GM23248 (cell line): ENCODE measurements around the gene CPLANE1. TPM values are rescaled to one million over a fixed set of nuclear protein-coding genes. Genes with fewer than 3 reads are reported as not detected.

Experiments used
- DNase-seq: peaks from one replicate; pipeline ENCODE4 v3.0.0-alpha.2; 2015
- H2AFZ ChIP-seq: fragments of 200-600 bp; sonication (generic); 2 replicates; pipeline ENCODE4 v1.6.1; 2016; ENCODE audit warnings: antibody characterized with exemption
- H3F3A ChIP-seq: fragments of 200-600 bp; sonication (generic); 2 replicates; pipeline ENCODE4 v1.6.1; 2016; ENCODE audit warnings: mild to moderate bottlenecking, antibody characterized with exemption, mixed run types; ENCODE audit not compliant: insufficient read depth
- H3K27ac ChIP-seq: fragments of 200-600 bp; sonication (generic); 2 replicates; pipeline ENCODE4 v1.5.1; 2016; ENCODE audit warnings: mild to moderate bottlenecking
- H3K27me3 ChIP-seq: fragments of 200-600 bp; sonication (generic); replicated peaks from 2 replicates; pipeline ENCODE4 v1.6.1; 2016; ENCODE audit warnings: mild to moderate bottlenecking; ENCODE audit not compliant: insufficient read depth
- H3K36me3 ChIP-seq: fragments of 200-600 bp; sonication (generic); 2 replicates; pipeline ENCODE4 v1.6.1; 2016; ENCODE audit warnings: low read depth, mild to moderate bottlenecking
- H3K4me1 ChIP-seq: fragments of 200-600 bp; sonication (generic); 2 replicates; pipeline ENCODE4 v1.6.1; 2016; ENCODE audit warnings: mild to moderate bottlenecking; ENCODE audit not compliant: insufficient read depth
- H3K4me2 ChIP-seq: fragments of 200-600 bp; sonication (generic); one replicate; pipeline ENCODE4 v1.6.1; 2016; ENCODE audit warnings: mild to moderate bottlenecking; ENCODE audit not compliant: unreplicated experiment
- H3K4me3 ChIP-seq: fragments of 200-600 bp; sonication (generic); 2 replicates; pipeline ENCODE4 v1.5.1; 2016; ENCODE audit warnings: mild to moderate bottlenecking
- H3K79me2 ChIP-seq: fragments of 200-600 bp; sonication (generic); 2 replicates; pipeline ENCODE4 v1.6.1; 2016; ENCODE audit warnings: mild to moderate bottlenecking; ENCODE audit not compliant: insufficient read depth
- H3K9ac ChIP-seq: fragments of 200-600 bp; sonication (generic); 2 replicates; pipeline ENCODE4 v1.6.1; 2016; ENCODE audit warnings: mild to moderate bottlenecking
- H3K9me2 ChIP-seq: fragments of 200-600 bp; sonication (generic); 2 replicates; pipeline ENCODE4 v1.6.1; 2016; ENCODE audit warnings: mixed run types, mild to moderate bottlenecking, moderate library complexity; ENCODE audit not compliant: insufficient read depth
- H3K9me3 ChIP-seq: fragments of 200-600 bp; sonication (generic); one replicate; pipeline ENCODE4 v1.6.1; 2017; ENCODE audit warnings: low read depth
- H4K20me1 ChIP-seq: fragments of 200-600 bp; sonication (generic); 2 replicates; pipeline ENCODE4 v1.6.0; 2016; ENCODE audit not compliant: insufficient read depth
- EZH2 ChIP-seq: fragments of 200-600 bp; sonication (generic); IDR thresholded peaks from 2 replicates; pipeline ENCODE4 v1.6.1; 2018; ENCODE audit warnings: antibody characterized with exemption, mild to moderate bottlenecking; ENCODE audit not compliant: insufficient read depth, poor library complexity, severe bottlenecking
- EZH2phosphoT487 ChIP-seq: fragments of 200-600 bp; sonication (generic); IDR thresholded peaks from 2 replicates; pipeline ENCODE4 v1.6.1; 2018; ENCODE audit warnings: antibody characterized with exemption, moderate library complexity, mild to moderate bottlenecking, low read depth; ENCODE audit not compliant: insufficient read depth
- WGBS, 2 experiments: methylation state at CpG; one replicate each; pipeline ENCODE4 v1.1.6; 2015 to 2017; ENCODE audit warnings: low lambda C conversion rate in 2 of 2, low coverage in 1 of 2; ENCODE audit errors: missing lambda C conversion rate in 2 of 2; 5-methylcytosine and 5-hydroxymethylcytosine counted together
- in situ Hi-C: fragments of 300-500 bp; cut with MboI; formaldehyde crosslinking; loops from 2 replicates; pipeline ENCODE4 v1.15.0; 2020
- polyA plus RNA-seq: library from polyadenylated mRNA; unstranded; fragments of >200 nt; fragmentation: Nextera tagmentation; extraction: Ambion mirVana; gene quantifications from 2 replicates; pipeline ENCODE4 v1.2.1, GENCODE V29; 2016
- small RNA-seq: library from RNA; depleted of rRNA; stranded (forward); fragments of <200 nt; gene quantifications from one replicate; pipeline ENCODE3, GENCODE V24; 2014; ENCODE audit warnings: low read depth, low replicate concordance
- total RNA-seq: library from RNA; depleted of rRNA; stranded (reverse); fragments of >200 nt; shearing (Covaris generic); gene quantifications from 2 replicates; pipeline ENCODE4 v1.2.3, GENCODE V29; 2014; rRNA removed

Gene CPLANE1
- total and polyA plus RNA-seq, 2 experiments from 2014 or later = 7.5 to 24.6 TPM

- H3K79me2 ChIP-seq = no peaks in the 10 kb centered on the region
- H3F3A ChIP-seq = peaks cover 49% of the 10 kb centered on the region
- H4K20me1 ChIP-seq = no peaks in the 10 kb centered on the region
- peaks cover 3% of the 10 kb centered on the region for H3K36me3 ChIP-seq
- H3K27me3 ChIP-seq = no peaks in the 10 kb centered on the region
- H3K9me3 ChIP-seq = no peaks in the 10 kb centered on the region
- WGBS, 2 experiments = 52 to 73% methylated on average over 1 of the region's 1 CpG
- H3K4me3 ChIP-seq = no peak overlapping the region
- no peak overlapping the region for H2AFZ ChIP-seq
- H3K9me2 ChIP-seq = no peaks in the 10 kb centered on the region
- DNase-seq = no peak
- in situ Hi-C loops = no loop called here
- H3K9ac ChIP-seq = no peak overlapping the region
- peak overlapping the region; percentile 62 for H3K27ac ChIP-seq
- no peak for TF ChIP-seq EZH2
- no peak for TF ChIP-seq EZH2phosphoT487
- H3K4me2 ChIP-seq = peak overlapping the region; percentile 19
- H3K4me1 ChIP-seq = peaks cover 24% of the 10 kb centered on the region
Measured at GRCh38 chr5:37071487-37071886, 177.7 kb downstream of the CPLANE1 start.

- Histone ChIP-seq H3K9me3 (no peaks in the 10 kb centered on the region), H4K20me1 (no peaks in the 10 kb centered on the region), H3K9ac (no peak overlapping the region), H3K27me3 (no peaks in the 10 kb centered on the region), H2AFZ (no peak overlapping the region), H3K27ac (no peak overlapping the region), H3F3A (peaks cover 13% of the 10 kb centered on the region; the same call in 1 of the 2 replicates), H3K4me2 (no peak overlapping the region), H3K36me3 (peaks cover 45% of the 10 kb centered on the region), H3K9me2 (no peaks in the 10 kb centered on the region), H3K4me3 (no peak overlapping the region), H3K4me1 (no peaks in the 10 kb centered on the region), H3K79me2 (no peaks in the 10 kb centered on the region)
- no peak for DNase-seq
- in situ Hi-C loops = no loop called here
- 93% methylated on average over 9 of the region's 9 CpGs for WGBS, 2 experiments
- no peak for TF ChIP-seq EZH2phosphoT487
Measured at GRCh38 chr5:37064442-37064841, 184.7 kb downstream of the CPLANE1 start.

- no peak overlapping the region for H3K27ac ChIP-seq
- H2AFZ ChIP-seq = no peak overlapping the region
- H4K20me1 ChIP-seq = no peaks in the 10 kb centered on the region
- H3K9me2 ChIP-seq = no peaks in the 10 kb centered on the region
- no peak overlapping the region for H3K4me3 ChIP-seq
- no peak for TF ChIP-seq EZH2
- TF ChIP-seq EZH2phosphoT487 = no peak
- no peaks in the 10 kb centered on the region for H3K9me3 ChIP-seq
- H3K27me3 ChIP-seq = no peaks in the 10 kb centered on the region
- H3F3A ChIP-seq = peaks cover 13% of the 10 kb centered on the region; the same call in 1 of the 2 replicates
- no peaks in the 10 kb centered on the region for H3K4me1 ChIP-seq
- H3K9ac ChIP-seq = no peak overlapping the region
- peaks cover 52% of the 10 kb centered on the region for H3K36me3 ChIP-seq
- H3K4me2 ChIP-seq = no peak overlapping the region
- in situ Hi-C loops = no loop called here
- 97 to 100% methylated on average over 7 of the region's 7 CpGs for WGBS, 2 experiments
- DNase-seq = no peak
- no peaks in the 10 kb centered on the region for H3K79me2 ChIP-seq
Measured at GRCh38 chr5:37063739-37064138, 185.4 kb downstream of the CPLANE1 start.

GRCh38 chr5:37060030-37060429 lies 189.1 kb downstream of the CPLANE1 start:
- Histone ChIP-seq H3K9me2 (no peaks in the 10 kb centered on the region), H4K20me1 (no peaks in the 10 kb centered on the region), H3F3A (0 out of 2 replicates have a peak, but pooled peaks cover 2% of the 10 kb centered on the region), H3K9me3 (no peaks in the 10 kb centered on the region), H3K79me2 (no peaks in the 10 kb centered on the region), H3K4me2 (no peak overlapping the region), H3K4me1 (no peaks in the 10 kb centered on the region), H2AFZ (no peak overlapping the region), H3K27me3 (no peaks in the 10 kb centered on the region), H3K36me3 (peaks cover 48% of the 10 kb centered on the region), H3K27ac (no peak overlapping the region), H3K4me3 (no peak overlapping the region), H3K9ac (no peak overlapping the region)
- no peak for DNase-seq
- in situ Hi-C loops = no loop called here
- TF ChIP-seq EZH2 (no peak), EZH2phosphoT487 (no peak)
- WGBS, 2 experiments = 95 to 100% methylated on average over 1 of the region's 1 CpG

- Histone ChIP-seq H3K4me1 (no peaks in the 10 kb centered on the region), H2AFZ (no peak overlapping the region), H3K4me3 (no peak overlapping the region), H3K9ac (no peak overlapping the region), H3F3A (0 out of 2 replicates have a peak, but pooled peaks cover 6% of the 10 kb centered on the region), H4K20me1 (no peaks in the 10 kb centered on the region), H3K9me2 (no peaks in the 10 kb centered on the region), H3K79me2 (no peaks in the 10 kb centered on the region), H3K27ac (no peak overlapping the region), H3K36me3 (peaks cover 53% of the 10 kb centered on the region), H3K9me3 (no peaks in the 10 kb centered on the region), H3K27me3 (no peaks in the 10 kb centered on the region), H3K4me2 (no peak overlapping the region)
- in situ Hi-C loops = no loop called here
- DNase-seq = no peak
- WGBS, 2 experiments = 75 to 80% methylated on average over 2 of the region's 2 CpGs
- TF ChIP-seq EZH2 = no peak
- no peak for TF ChIP-seq EZH2phosphoT487
Measured at GRCh38 chr5:37056762-37057161, 192.4 kb downstream of the CPLANE1 start.

Small RNA genes lying within 50 kb of the gene (small RNA-seq; reads per million reads assigned to genes)
- not detected for gene C8orf59P2

Other genes with a start within 250 kb of the CPLANE1 start
- gene NUP155, start 121.7 kb upstream of the CPLANE1 start, total RNA-seq = 23.9 and 24.2 TPM in 2 replicates
- gene NUP155, start 121.7 kb upstream of the CPLANE1 start, polyA plus RNA-seq = 10.8 and 11.7 TPM in 2 replicates
- 20.8 and 36.0 TPM in 2 replicates for gene WDR70, start 129.9 kb upstream of the CPLANE1 start, total RNA-seq
- gene WDR70, start 129.9 kb upstream of the CPLANE1 start, polyA plus RNA-seq = 23.0 and 24.9 TPM in 2 replicates